Mesothelial cell of epicardium (in vitro differentiated cells): Measurements from ENCODE around the gene CLCA1. TPM values are rescaled to one million over a fixed set of nuclear protein-coding genes. Genes with fewer than 3 reads are reported as not detected.

Source experiments
- DNase-seq, 2 experiments: peaks; one replicate each; pipeline ENCODE4 v3.0.0; 2021; ENCODE audit warnings: low spot score in 2 of 2; ENCODE audit not compliant: unreplicated experiment in 2 of 2
- H3K27ac Mint-ChIP-seq: 2 replicates; pipeline ENCODE4 v1.8.0; 2021; ENCODE audit warnings: mixed read lengths
- H3K27me3 Mint-ChIP-seq: 2 replicates; pipeline ENCODE4 v1.8.0; 2021; ENCODE audit warnings: low read depth, mixed read lengths
- H3K36me3 Mint-ChIP-seq: 2 replicates; pipeline ENCODE4 v1.8.0; 2021; ENCODE audit warnings: mixed read lengths
- H3K4me1 Mint-ChIP-seq: 2 replicates; pipeline ENCODE4 v1.8.0; 2021; ENCODE audit warnings: mixed read lengths
- H3K4me3 Mint-ChIP-seq: 2 replicates; pipeline ENCODE4 v1.8.0; 2021; ENCODE audit warnings: mild to moderate bottlenecking, moderate library complexity, mixed read lengths
- H3K9me3 Mint-ChIP-seq: 2 replicates; pipeline ENCODE4 v1.8.0; 2021; ENCODE audit warnings: mixed read lengths
- total RNA-seq: library from RNA; stranded (reverse); gene quantifications from 3 replicates; pipeline ENCODE4 v1.2.1, GENCODE V29; 2021
- TF ChIP-seq, protein P1 (sequence below): fragments of 200-600 bp; sonication (generic); IDR thresholded peaks from one replicate; pipeline ENCODE4 v1.5.0; 2021; ENCODE audit warnings: antibody characterized with exemption; ENCODE audit not compliant: unreplicated experiment

The CLCA1 gene
- total RNA-seq, 1 donor from 2014 or later: not detected

GRCh38 chr1:86522240-86522639, 53.5 kb downstream of the CLCA1 start:
- H3K4me3 Mint-ChIP-seq: no peak overlapping the region

DNA sequence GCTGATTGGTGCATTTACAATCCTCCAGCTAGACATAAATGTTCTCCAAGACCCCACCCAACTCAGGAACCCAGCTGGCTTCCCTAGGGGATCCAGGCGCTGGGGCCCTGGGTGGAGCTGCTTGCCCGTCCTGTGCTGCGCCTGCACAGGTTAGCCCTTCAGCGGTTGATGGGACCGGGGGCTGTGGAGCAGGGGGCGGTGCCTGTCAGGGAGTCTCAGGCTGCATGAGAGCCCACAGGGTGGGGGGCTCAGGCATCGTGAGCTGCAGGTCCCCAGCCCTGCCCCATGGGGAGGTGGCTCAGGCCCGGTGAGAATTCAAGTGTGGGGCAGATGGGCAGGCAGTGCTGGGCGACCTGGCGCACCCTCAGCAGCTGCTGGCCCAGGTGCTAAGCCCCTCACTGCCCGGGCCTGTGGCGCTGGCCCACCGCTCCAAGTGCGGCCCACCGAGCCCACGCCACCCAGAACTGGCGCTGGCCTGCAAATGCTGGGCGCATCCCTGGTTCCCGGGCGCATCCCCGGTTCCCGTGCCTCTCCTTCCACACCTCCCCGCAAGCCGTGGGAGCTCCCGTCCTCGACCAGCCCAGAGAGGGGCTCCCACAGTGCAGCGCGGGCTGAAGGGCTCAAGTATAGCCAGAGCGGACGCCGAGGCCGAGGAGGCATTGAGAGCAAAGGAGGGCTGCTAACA, 55.1 kb downstream of the CLCA1 start:
- TF ChIP-seq, protein P1, sequence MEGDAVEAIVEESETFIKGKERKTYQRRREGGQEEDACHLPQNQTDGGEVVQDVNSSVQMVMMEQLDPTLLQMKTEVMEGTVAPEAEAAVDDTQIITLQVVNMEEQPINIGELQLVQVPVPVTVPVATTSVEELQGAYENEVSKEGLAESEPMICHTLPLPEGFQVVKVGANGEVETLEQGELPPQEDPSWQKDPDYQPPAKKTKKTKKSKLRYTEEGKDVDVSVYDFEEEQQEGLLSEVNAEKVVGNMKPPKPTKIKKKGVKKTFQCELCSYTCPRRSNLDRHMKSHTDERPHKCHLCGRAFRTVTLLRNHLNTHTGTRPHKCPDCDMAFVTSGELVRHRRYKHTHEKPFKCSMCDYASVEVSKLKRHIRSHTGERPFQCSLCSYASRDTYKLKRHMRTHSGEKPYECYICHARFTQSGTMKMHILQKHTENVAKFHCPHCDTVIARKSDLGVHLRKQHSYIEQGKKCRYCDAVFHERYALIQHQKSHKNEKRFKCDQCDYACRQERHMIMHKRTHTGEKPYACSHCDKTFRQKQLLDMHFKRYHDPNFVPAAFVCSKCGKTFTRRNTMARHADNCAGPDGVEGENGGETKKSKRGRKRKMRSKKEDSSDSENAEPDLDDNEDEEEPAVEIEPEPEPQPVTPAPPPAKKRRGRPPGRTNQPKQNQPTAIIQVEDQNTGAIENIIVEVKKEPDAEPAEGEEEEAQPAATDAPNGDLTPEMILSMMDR: no peak

More at GRCh38 chr1:86522240-86522639, 53.5 kb downstream of the CLCA1 start:
- no peaks in the 10 kb centered on the region for H3K27me3 Mint-ChIP-seq
- DNase-seq: no peak
- H3K36me3 Mint-ChIP-seq: no peaks in the 10 kb centered on the region
- TF ChIP-seq, protein P1: no peak
- H3K4me1 Mint-ChIP-seq: peaks cover 7% of the 10 kb centered on the region
- H3K9me3 Mint-ChIP-seq: peaks cover 4% of the 10 kb centered on the region
- no peak overlapping the region for H3K27ac Mint-ChIP-seq

GRCh38 chr1:86527306-86527705, 58.6 kb downstream of the CLCA1 start:
- H3K4me3 Mint-ChIP-seq: no peak overlapping the region
- no peak for DNase-seq
- TF ChIP-seq, protein P1: no peak
- peaks cover 8% of the 10 kb centered on the region for H3K9me3 Mint-ChIP-seq
- H3K27ac Mint-ChIP-seq: no peak overlapping the region
- no peaks in the 10 kb centered on the region for H3K36me3 Mint-ChIP-seq
- H3K4me1 Mint-ChIP-seq: no peaks in the 10 kb centered on the region
- no peaks in the 10 kb centered on the region for H3K27me3 Mint-ChIP-seq

More for the DNA sequence above, 55.1 kb downstream of the CLCA1 start:
- H3K27me3 Mint-ChIP-seq: no peaks in the 10 kb centered on the region
- H3K4me3 Mint-ChIP-seq: no peak overlapping the region
- H3K36me3 Mint-ChIP-seq: no peaks in the 10 kb centered on the region
- no peak overlapping the region for H3K27ac Mint-ChIP-seq
- peaks cover 4% of the 10 kb centered on the region for H3K9me3 Mint-ChIP-seq
- peaks cover under 1% of the 10 kb centered on the region for H3K4me1 Mint-ChIP-seq
- no peak for DNase-seq

DNA sequence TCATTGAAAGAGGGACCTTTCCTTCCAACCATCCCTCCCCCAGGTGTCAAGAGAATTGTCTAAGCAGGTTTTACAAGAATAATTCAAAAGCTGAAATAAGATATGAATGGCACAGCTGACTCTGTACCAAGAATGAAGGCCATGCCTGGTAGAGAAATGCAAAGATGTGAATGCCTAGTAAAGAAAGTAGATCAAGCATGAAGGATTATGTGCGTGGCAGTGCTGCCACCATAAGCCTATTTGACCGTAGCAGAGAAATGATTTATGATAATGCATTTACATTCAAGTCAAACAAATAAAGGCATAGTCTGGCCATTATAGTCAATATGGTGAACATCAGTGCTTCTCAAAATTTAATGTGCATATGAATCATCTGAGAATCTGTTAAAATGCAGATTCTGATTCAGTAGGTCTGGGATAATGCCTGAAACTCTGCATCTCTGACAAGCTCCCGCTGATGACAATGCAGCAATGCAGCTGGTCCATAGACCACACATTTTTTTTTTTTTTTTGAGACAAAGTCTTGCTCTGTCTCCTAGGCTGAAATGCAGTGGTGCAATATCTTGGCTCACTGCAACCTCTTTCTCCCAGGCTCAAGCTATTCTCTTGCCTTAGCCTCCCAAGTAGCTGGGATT, 61.6 kb downstream of the CLCA1 start:
- Mint-ChIP-seq H3K4me3 (no peak overlapping the region), H3K36me3 (no peaks in the 10 kb centered on the region)

GRCh38 chr1:86537928-86538695, 69.4 kb downstream of the CLCA1 start:
- no peaks in the 10 kb centered on the region for H3K4me1 Mint-ChIP-seq
- H3K9me3 Mint-ChIP-seq: no peaks in the 10 kb centered on the region
- TF ChIP-seq, protein P1: no peak
- H3K4me3 Mint-ChIP-seq: no peak overlapping the region
- H3K36me3 Mint-ChIP-seq: no peaks in the 10 kb centered on the region
- no peak overlapping the region for H3K27ac Mint-ChIP-seq
- DNase-seq: no peak
- H3K27me3 Mint-ChIP-seq: no peaks in the 10 kb centered on the region

More for the DNA sequence above, 61.6 kb downstream of the CLCA1 start:
- peaks cover 10% of the 10 kb centered on the region for H3K9me3 Mint-ChIP-seq
- no peak for DNase-seq
- no peak overlapping the region for H3K27ac Mint-ChIP-seq
- no peaks in the 10 kb centered on the region for H3K4me1 Mint-ChIP-seq
- TF ChIP-seq, protein P1: no peak
- H3K27me3 Mint-ChIP-seq: no peaks in the 10 kb centered on the region
